Mucosa of stomach (tissue), 1 donor: ENCODE data around the gene MARCHF3.

ENCODE experiments used
- H3K27me3 ChIP-seq: one replicate; pipeline ENCODE4 v1.7.0; 2013; ENCODE audit warnings: mild to moderate bottlenecking, low read length; ENCODE audit not compliant: control insufficient read depth, insufficient read depth
- H3K36me3 ChIP-seq: one replicate; pipeline ENCODE4 v1.7.0; 2013; ENCODE audit warnings: low read length; ENCODE audit not compliant: control insufficient read depth, insufficient read depth
- H3K4me1 ChIP-seq: one replicate; pipeline ENCODE4 v1.7.0; 2013; ENCODE audit warnings: mild to moderate bottlenecking, low read length; ENCODE audit not compliant: control insufficient read depth, insufficient read depth
- H3K4me3 ChIP-seq: one replicate; pipeline ENCODE4 v1.7.0; 2013; ENCODE audit warnings: low read length
- H3K9ac ChIP-seq: one replicate; pipeline ENCODE4 v1.7.0; 2013; ENCODE audit warnings: mild to moderate bottlenecking, low read length, moderate library complexity
- H3K9me3 ChIP-seq: one replicate; pipeline ENCODE4 v1.7.0; 2013; ENCODE audit warnings: mild to moderate bottlenecking, low read length, moderate library complexity; ENCODE audit not compliant: control insufficient read depth
- donor health status: Pancreatic carcinoma.

Gene MARCHF3

DNA sequence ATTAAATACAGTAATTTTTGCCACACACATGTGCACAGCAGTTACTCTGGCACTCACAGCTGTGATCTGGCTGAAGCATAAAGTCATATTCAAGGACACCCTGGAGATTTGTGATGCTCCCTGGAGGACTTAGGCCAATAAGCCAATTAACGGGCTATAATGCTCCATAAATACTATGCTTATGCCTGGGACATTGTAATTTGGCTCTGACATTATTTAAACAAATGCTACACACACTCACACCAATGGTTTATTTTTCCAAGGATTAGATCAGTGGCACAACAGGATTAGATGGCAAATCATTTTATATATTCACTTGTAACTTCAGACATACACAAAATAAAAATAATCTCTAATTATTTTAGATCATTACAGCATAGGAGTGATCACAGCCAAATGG, 142.2 kb downstream of the MARCHF3 start:
- Histone ChIP-seq H3K27me3 (no peaks in the 10 kb centered on the region), H3K36me3 (no peaks in the 10 kb centered on the region), H3K4me1 (peaks cover 7% of the 10 kb centered on the region), H3K4me3 (no peak overlapping the region), H3K9ac (no peak overlapping the region), H3K9me3 (no peaks in the 10 kb centered on the region)

DNA sequence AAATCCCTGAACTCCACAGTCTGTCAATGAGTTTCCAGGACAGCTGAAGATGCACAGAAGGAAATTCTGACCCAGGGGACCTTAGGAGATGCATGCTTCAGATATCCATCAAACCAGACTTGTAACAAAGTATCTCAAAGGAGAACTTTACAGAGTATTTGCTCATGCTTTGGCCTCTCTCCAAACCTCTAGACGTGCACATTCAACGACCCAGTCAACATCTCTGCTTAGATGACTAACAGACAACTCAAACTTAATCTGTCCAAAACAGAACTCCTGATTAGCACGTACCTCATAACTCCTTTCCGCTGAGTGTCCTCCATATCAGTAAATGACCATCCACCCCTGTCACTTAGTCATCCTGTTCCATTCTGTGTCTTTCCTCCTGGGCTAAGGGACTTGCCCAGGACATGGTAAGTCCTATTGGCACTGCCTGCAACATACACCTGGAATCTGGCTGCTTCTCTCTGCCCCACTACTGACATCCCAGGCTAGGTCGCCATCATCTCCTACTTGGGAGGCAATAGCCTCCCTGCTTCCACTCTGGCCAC, 146.0 kb downstream of the MARCHF3 start:
- no peaks in the 10 kb centered on the region for H3K9me3 ChIP-seq
- no peaks in the 10 kb centered on the region for H3K36me3 ChIP-seq
- no peak overlapping the region for H3K4me3 ChIP-seq
- H3K4me1 ChIP-seq = peaks cover 7% of the 10 kb centered on the region
- H3K27me3 ChIP-seq = no peaks in the 10 kb centered on the region
- H3K9ac ChIP-seq = no peak overlapping the region

GRCh38 chr5:126883564-126884245, 146.7 kb downstream of the MARCHF3 start:
- Histone ChIP-seq H3K4me3 (no peak overlapping the region), H3K27me3 (no peaks in the 10 kb centered on the region), H3K9me3 (no peaks in the 10 kb centered on the region), H3K9ac (no peak overlapping the region), H3K36me3 (no peaks in the 10 kb centered on the region), H3K4me1 (peaks cover 7% of the 10 kb centered on the region)

- Histone ChIP-seq H3K27me3 (no peaks in the 10 kb centered on the region), H3K4me1 (peaks cover 7% of the 10 kb centered on the region), H3K4me3 (no peak overlapping the region), H3K9ac (no peak overlapping the region), H3K36me3 (no peaks in the 10 kb centered on the region), H3K9me3 (no peaks in the 10 kb centered on the region)
Measured at GRCh38 chr5:126881821-126882600, 148.3 kb downstream of the MARCHF3 start.

GRCh38 chr5:126878634-126879033, 151.7 kb downstream of the MARCHF3 start:
- Histone ChIP-seq H3K27me3 (no peaks in the 10 kb centered on the region), H3K4me3 (no peak overlapping the region), H3K9ac (no peak overlapping the region), H3K4me1 (no peaks in the 10 kb centered on the region), H3K36me3 (no peaks in the 10 kb centered on the region), H3K9me3 (no peaks in the 10 kb centered on the region)

GRCh38 chr5:126878085-126878484, 152.3 kb downstream of the MARCHF3 start:
- Histone ChIP-seq H3K27me3 (no peaks in the 10 kb centered on the region), H3K4me3 (no peak overlapping the region)

DNA sequence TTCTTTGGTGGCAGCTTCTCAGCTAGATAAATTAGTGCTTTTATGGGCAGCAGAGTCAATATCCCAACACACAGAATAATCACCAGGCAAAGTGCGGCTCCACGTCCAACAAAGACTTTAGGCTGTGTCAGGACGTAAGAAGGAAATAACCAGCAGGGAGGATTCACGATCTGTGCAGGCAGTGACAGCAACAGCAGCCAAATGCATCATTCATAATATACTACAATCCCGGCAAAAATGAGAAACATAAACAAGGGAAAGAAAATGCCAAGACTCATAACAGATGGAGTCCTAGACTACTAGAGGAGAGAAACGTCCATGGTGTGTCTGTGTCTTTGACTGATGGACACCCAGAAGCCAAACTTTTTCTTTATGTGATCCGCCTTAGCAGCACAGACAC, 152.8 kb downstream of the MARCHF3 start:
- no peaks in the 10 kb centered on the region for H3K4me1 ChIP-seq
- no peak overlapping the region for H3K4me3 ChIP-seq
- H3K36me3 ChIP-seq = no peaks in the 10 kb centered on the region
- H3K9me3 ChIP-seq = no peaks in the 10 kb centered on the region
- no peak overlapping the region for H3K9ac ChIP-seq
- no peaks in the 10 kb centered on the region for H3K27me3 ChIP-seq

More at GRCh38 chr5:126878085-126878484, 152.3 kb downstream of the MARCHF3 start:
- Histone ChIP-seq H3K4me1 (no peaks in the 10 kb centered on the region), H3K9me3 (no peaks in the 10 kb centered on the region), H3K9ac (no peak overlapping the region), H3K36me3 (no peaks in the 10 kb centered on the region)

GRCh38 chr5:126875303-126875785, 155.0 kb downstream of the MARCHF3 start:
- Histone ChIP-seq H3K36me3 (no peaks in the 10 kb centered on the region), H3K9me3 (no peaks in the 10 kb centered on the region), H3K27me3 (no peaks in the 10 kb centered on the region), H3K4me3 (no peak overlapping the region), H3K4me1 (no peaks in the 10 kb centered on the region), H3K9ac (no peak overlapping the region)

GRCh38 chr5:126872561-126873354, 157.6 kb downstream of the MARCHF3 start:
- Histone ChIP-seq H3K36me3 (no peaks in the 10 kb centered on the region), H3K4me1 (no peaks in the 10 kb centered on the region), H3K4me3 (no peak overlapping the region), H3K27me3 (no peaks in the 10 kb centered on the region), H3K9ac (no peak overlapping the region), H3K9me3 (no peaks in the 10 kb centered on the region)

DNA sequence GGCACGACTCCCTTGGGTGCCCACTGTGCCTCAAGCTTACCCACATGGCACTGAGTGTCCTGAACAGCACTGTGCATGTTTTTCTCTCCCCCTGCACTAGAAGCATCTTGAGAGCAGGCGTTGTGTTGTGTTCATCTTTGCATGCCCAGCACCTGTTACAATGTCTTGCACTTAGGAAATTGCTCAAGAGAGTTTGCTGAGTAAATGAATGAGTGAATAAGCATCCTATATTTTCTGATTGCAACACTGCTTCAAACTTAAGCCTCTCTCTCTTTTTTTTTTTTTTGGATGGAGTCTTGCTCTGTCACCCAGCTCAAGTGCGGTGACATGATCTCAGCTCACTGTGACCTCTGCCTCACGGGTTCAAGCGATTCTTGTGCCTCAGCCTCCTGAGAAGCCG, 158.9 kb downstream of the MARCHF3 start:
- Histone ChIP-seq H3K4me1 (no peaks in the 10 kb centered on the region), H3K4me3 (no peak overlapping the region)

DNA sequence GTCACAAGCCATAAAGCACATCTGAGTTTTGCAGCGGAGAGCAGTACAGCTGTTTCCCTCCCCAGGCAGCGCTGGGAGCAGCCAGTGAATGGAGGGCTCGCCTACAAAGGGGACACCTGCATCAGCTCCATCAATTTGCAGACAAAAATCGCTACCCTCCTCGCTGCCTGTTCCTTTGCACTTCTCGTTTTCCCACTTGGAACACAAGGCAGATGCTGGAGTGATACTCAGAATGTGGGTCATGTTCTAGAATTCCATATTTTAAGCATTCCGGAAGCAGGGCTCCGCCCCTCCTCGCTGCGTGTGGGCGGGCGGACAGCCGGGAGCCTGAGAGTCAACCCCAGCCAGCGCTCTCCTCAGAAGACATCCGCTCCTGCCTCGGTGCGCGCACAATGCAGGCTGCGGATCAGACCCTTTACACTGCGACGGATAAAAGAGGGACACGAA, 161.3 kb downstream of the MARCHF3 start:
- no peak overlapping the region for H3K9ac ChIP-seq
- H3K36me3 ChIP-seq = no peaks in the 10 kb centered on the region
- H3K9me3 ChIP-seq = no peaks in the 10 kb centered on the region
- no peaks in the 10 kb centered on the region for H3K27me3 ChIP-seq
- H3K4me3 ChIP-seq = no peak overlapping the region
- H3K4me1 ChIP-seq = no peaks in the 10 kb centered on the region

More for the DNA sequence above, 158.9 kb downstream of the MARCHF3 start:
- no peaks in the 10 kb centered on the region for H3K27me3 ChIP-seq
- H3K36me3 ChIP-seq = no peaks in the 10 kb centered on the region
- H3K9ac ChIP-seq = no peak overlapping the region
- H3K9me3 ChIP-seq = no peaks in the 10 kb centered on the region
